H9 (cell line): ENCODE measurements around the gene CDADC1. TPM values are rescaled to one million over a fixed set of nuclear protein-coding genes. Genes with fewer than 3 reads are reported as not detected.

ENCODE experiments used
- DNase-seq: peaks from one replicate; pipeline ENCODE4 v3.0.0-alpha.2; 2017
- H2AFZ ChIP-seq: one replicate; pipeline ENCODE4 v1.6.1; 2013; ENCODE audit warnings: mild to moderate bottlenecking, low read length, control low read depth, moderate library complexity
- H2AK5ac ChIP-seq: 2 replicates; pipeline ENCODE4 v1.6.1; 2013; ENCODE audit warnings: low read length, control low read depth, mixed read lengths; ENCODE audit not compliant: insufficient read length
- H2BK120ac ChIP-seq: one replicate; pipeline ENCODE4 v1.6.1; 2013; ENCODE audit warnings: low read depth, mild to moderate bottlenecking, low read length, control low read depth, inconsistent platforms; ENCODE audit not compliant: poor library complexity, severe bottlenecking
- H2BK12ac ChIP-seq: 2 replicates; pipeline ENCODE4 v1.6.1; 2013; ENCODE audit warnings: low read length, control low read depth, mixed read lengths, low read depth; ENCODE audit not compliant: insufficient read length
- H2BK15ac ChIP-seq: 2 replicates; pipeline ENCODE4 v1.6.1; 2013; ENCODE audit warnings: low read depth, low read length, control low read depth
- H2BK20ac ChIP-seq: one replicate; pipeline ENCODE4 v1.6.1; 2013; ENCODE audit warnings: low read depth, mild to moderate bottlenecking, low read length, control low read depth, inconsistent platforms; ENCODE audit not compliant: poor library complexity, severe bottlenecking
- H2BK5ac ChIP-seq: 2 replicates; pipeline ENCODE4 v1.6.1; 2013; ENCODE audit warnings: low read length, control low read depth, mixed read lengths; ENCODE audit not compliant: insufficient read length
- H3K14ac ChIP-seq: 2 replicates; pipeline ENCODE4 v1.6.1; 2013; ENCODE audit warnings: low read length, control low read depth; ENCODE audit not compliant: insufficient read depth
- H3K18ac ChIP-seq: 2 replicates; pipeline ENCODE4 v1.6.1; 2013; ENCODE audit warnings: low read depth, mild to moderate bottlenecking, mixed read lengths, low read length, control low read depth; ENCODE audit not compliant: insufficient read length
- H3K23ac ChIP-seq: 2 replicates; pipeline ENCODE4 v1.6.1; 2013; ENCODE audit warnings: low read length, control low read depth, mixed read lengths, low read depth; ENCODE audit not compliant: insufficient read length
- H3K23me2 ChIP-seq: 2 replicates; pipeline ENCODE4 v1.6.1; 2013; ENCODE audit warnings: low read depth, mild to moderate bottlenecking, mixed read lengths, low read length, control low read depth; ENCODE audit not compliant: insufficient read length, poor library complexity, severe bottlenecking
- H3K27ac ChIP-seq: 2 replicates; pipeline ENCODE4 v1.5.1; 2013; ENCODE audit warnings: low read length, control low read depth, mixed read lengths, low read depth; ENCODE audit not compliant: insufficient read length
- H3K27me3 ChIP-seq: 2 replicates; pipeline ENCODE4 v1.6.1; 2013; ENCODE audit warnings: low read length, control low read depth, inconsistent platforms; ENCODE audit not compliant: insufficient read depth
- H3K4ac ChIP-seq: 2 replicates; pipeline ENCODE4 v1.6.1; 2013; ENCODE audit warnings: low read depth, mild to moderate bottlenecking, control low read depth, inconsistent platforms, low read length, moderate library complexity
- H3K4me1 ChIP-seq: 2 replicates; pipeline ENCODE4 v1.6.1; 2013; ENCODE audit warnings: low read length, control low read depth, inconsistent platforms; ENCODE audit not compliant: insufficient read depth
- H3K4me2 ChIP-seq: 2 replicates; pipeline ENCODE4 v1.6.1; 2013; ENCODE audit warnings: low read length, control low read depth, mixed read lengths; ENCODE audit not compliant: insufficient read length, insufficient read depth
- H3K56ac ChIP-seq: 2 replicates; pipeline ENCODE4 v1.6.1; 2013; ENCODE audit warnings: low read depth, mild to moderate bottlenecking, mixed read lengths, low read length, control low read depth; ENCODE audit not compliant: insufficient read length
- H3K79me1 ChIP-seq: 2 replicates; pipeline ENCODE4 v1.6.1; 2013; ENCODE audit warnings: low read depth, mild to moderate bottlenecking, moderate library complexity, low read length, control low read depth, inconsistent platforms; ENCODE audit not compliant: insufficient read depth, poor library complexity, severe bottlenecking
- H3K79me2 ChIP-seq: 2 replicates; pipeline ENCODE4 v1.6.1; 2013; ENCODE audit warnings: low read length, control low read depth, inconsistent platforms; ENCODE audit not compliant: insufficient read depth
- H3K9ac ChIP-seq: 2 replicates; pipeline ENCODE4 v1.6.1; 2013; ENCODE audit warnings: low read length, control low read depth, mixed read lengths; ENCODE audit not compliant: insufficient read length; ENCODE audit errors: extremely low read depth
- H3K9me3 ChIP-seq: one replicate; pipeline ENCODE4 v1.6.1; 2013; ENCODE audit warnings: low read depth, low read length, inconsistent platforms; ENCODE audit not compliant: control insufficient read depth
- H3T11ph ChIP-seq: one replicate; pipeline ENCODE4 v1.6.1; 2013; ENCODE audit warnings: mild to moderate bottlenecking, low read length, control low read depth, inconsistent platforms
- H4K20me1 ChIP-seq: one replicate; pipeline ENCODE4 v1.6.1; 2013; ENCODE audit not compliant: control insufficient read depth, insufficient read length, insufficient read depth
- H4K5ac ChIP-seq: 2 replicates; pipeline ENCODE4 v1.6.1; 2013; ENCODE audit warnings: low read depth, mild to moderate bottlenecking, mixed read lengths, low read length, control low read depth; ENCODE audit not compliant: insufficient read length
- H4K8ac ChIP-seq: replicated peaks from 2 replicates; pipeline ENCODE4 v1.6.1; 2013; ENCODE audit warnings: low read length, control low read depth, mixed read lengths, low read depth; ENCODE audit not compliant: insufficient read length
- H4K91ac ChIP-seq: 2 replicates; pipeline ENCODE4 v1.6.1; 2013; ENCODE audit warnings: low read depth, mild to moderate bottlenecking, moderate library complexity, mixed read lengths, low read length, control low read depth; ENCODE audit not compliant: insufficient read length
- H3K27ac Mint-ChIP-seq, 3 experiments: 2 replicates in 2 of 3; 3 replicates in 1 of 3; pipeline ENCODE4 v1.8.0; 2020 to 2021; ENCODE audit warnings: mixed read lengths in 3 of 3, mild to moderate bottlenecking in 1 of 3, moderate library complexity in 1 of 3
- H3K27me3 Mint-ChIP-seq: 2 replicates; pipeline ENCODE4 v1.8.0; 2021; ENCODE audit warnings: low read depth, mild to moderate bottlenecking, moderate library complexity, mixed read lengths
- H3K36me3 Mint-ChIP-seq, 3 experiments: 2 replicates in 2 of 3; 3 replicates in 1 of 3; pipeline ENCODE4 v1.8.0; 2020 to 2021; ENCODE audit warnings: low read depth in 3 of 3, mixed read lengths in 3 of 3; ENCODE audit not compliant: insufficient read depth in 1 of 3
- H3K4me1 Mint-ChIP-seq, 2 experiments: 2 replicates each; pipeline ENCODE4 v1.8.0; 2020; ENCODE audit warnings: mixed read lengths in 2 of 2
- H3K4me3 Mint-ChIP-seq, 2 experiments: 2 replicates in 1 of 2; 3 replicates in 1 of 2; pipeline ENCODE4 v1.8.0; 2020 to 2021; ENCODE audit warnings: mild to moderate bottlenecking in 2 of 2, mixed read lengths in 2 of 2, moderate library complexity in 1 of 2
- H3K9me3 Mint-ChIP-seq, 2 experiments: 2 replicates in 1 of 2; 3 replicates in 1 of 2; pipeline ENCODE4 v1.8.0; 2020; ENCODE audit warnings: mild to moderate bottlenecking in 2 of 2, mixed read lengths in 2 of 2, moderate library complexity in 1 of 2
- WGBS: extraction: QIAGEN DNeasy Blood & Tissue Kit; methylation state at CpG from one replicate; pipeline ENCODE4 v1.1.7; 2013; ENCODE audit warnings: missing lambda C conversion rate, low lambda C conversion rate, mixed read lengths; ENCODE audit not compliant: insufficient read length; ENCODE audit errors: extremely low coverage; 5-methylcytosine and 5-hydroxymethylcytosine counted together
- total RNA-seq: library from RNA; stranded (reverse); gene quantifications from 2 replicates; pipeline ENCODE4 v1.2.1, GENCODE V29; 2021
- TF ChIP-seq, protein P1 (sequence below): fragments of 200-600 bp; sonication (generic); conservative IDR thresholded peaks from 3 replicates; pipeline ENCODE4 v1.8.0; 2021; ENCODE audit warnings: antibody characterized with exemption, mild to moderate bottlenecking

CDADC1 gene
- total RNA-seq, 1 experiment from 2014 or later: 4.9 TPM

DNA sequence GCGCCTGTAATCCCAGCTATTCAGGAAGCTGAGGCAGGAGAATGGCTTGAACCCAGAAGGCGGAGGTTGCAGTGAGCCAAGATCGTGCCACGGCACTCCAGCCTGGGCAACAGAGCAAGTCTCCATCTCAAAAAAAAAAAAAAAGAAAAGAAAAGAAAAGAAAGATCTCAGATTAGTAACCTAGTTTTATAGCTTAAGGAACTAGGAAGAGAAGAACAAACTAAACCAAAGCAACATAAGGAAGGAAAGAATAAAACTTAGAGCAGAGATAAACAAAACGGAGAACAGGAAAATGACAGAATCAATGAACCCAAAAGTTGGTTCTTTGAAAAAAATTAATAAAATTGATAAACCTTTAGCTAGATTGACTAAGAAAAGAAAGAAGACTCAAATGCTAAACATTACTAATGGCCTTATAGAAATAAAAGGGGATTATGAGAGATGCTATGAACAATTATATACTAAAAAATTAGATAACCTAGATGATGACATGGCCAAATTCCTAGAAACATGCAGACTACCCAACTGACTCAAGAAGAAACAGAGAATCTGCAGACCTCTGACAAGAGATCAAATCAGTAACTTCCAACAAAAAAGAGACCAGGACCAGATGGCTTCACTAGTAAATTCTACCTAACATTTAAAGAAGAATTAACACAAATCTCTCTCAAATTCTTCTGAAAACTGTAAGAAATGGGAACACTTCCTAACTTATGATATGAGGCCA, 68.2 kb downstream of the CDADC1 start:
- Mint-ChIP-seq H3K4me1 (peaks cover 3 to 9% of the 10 kb centered on the region in 2 experiments; a peak in 3 of 4 replicates), H3K36me3 (no peaks in the 10 kb centered on the region), H3K27me3 (no peaks in the 10 kb centered on the region), H3K4me3 (no peak overlapping the region; a peak in 1 of 5 replicates), H3K9me3 (no peaks in the 10 kb centered on the region), H3K27ac (no peak overlapping the region)
- TF ChIP-seq, protein P1, sequence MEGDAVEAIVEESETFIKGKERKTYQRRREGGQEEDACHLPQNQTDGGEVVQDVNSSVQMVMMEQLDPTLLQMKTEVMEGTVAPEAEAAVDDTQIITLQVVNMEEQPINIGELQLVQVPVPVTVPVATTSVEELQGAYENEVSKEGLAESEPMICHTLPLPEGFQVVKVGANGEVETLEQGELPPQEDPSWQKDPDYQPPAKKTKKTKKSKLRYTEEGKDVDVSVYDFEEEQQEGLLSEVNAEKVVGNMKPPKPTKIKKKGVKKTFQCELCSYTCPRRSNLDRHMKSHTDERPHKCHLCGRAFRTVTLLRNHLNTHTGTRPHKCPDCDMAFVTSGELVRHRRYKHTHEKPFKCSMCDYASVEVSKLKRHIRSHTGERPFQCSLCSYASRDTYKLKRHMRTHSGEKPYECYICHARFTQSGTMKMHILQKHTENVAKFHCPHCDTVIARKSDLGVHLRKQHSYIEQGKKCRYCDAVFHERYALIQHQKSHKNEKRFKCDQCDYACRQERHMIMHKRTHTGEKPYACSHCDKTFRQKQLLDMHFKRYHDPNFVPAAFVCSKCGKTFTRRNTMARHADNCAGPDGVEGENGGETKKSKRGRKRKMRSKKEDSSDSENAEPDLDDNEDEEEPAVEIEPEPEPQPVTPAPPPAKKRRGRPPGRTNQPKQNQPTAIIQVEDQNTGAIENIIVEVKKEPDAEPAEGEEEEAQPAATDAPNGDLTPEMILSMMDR: no peak
- H2BK5ac ChIP-seq: no peak overlapping the region
- H2BK120ac ChIP-seq: no peak overlapping the region
- H2AFZ ChIP-seq: no peak overlapping the region
- H3K23me2 ChIP-seq: no peaks in the 10 kb centered on the region
- H4K8ac ChIP-seq: no peak overlapping the region
- H2BK12ac ChIP-seq: no peak overlapping the region
- H4K91ac ChIP-seq: no peak overlapping the region
- no peak for DNase-seq
- H3K4me1 ChIP-seq: no peaks in the 10 kb centered on the region
- H3K56ac ChIP-seq: no peak overlapping the region
- no peak overlapping the region for H3K27ac ChIP-seq
- H2BK20ac ChIP-seq: no peak overlapping the region
- H3K27me3 ChIP-seq: no peaks in the 10 kb centered on the region
- no peak overlapping the region for H3K14ac ChIP-seq
- WGBS: no CpG with 5 or more reads among the region's 5 CpGs
- no peak overlapping the region for H3K23ac ChIP-seq
- no peak overlapping the region for H4K5ac ChIP-seq
- no peaks in the 10 kb centered on the region for H3K79me2 ChIP-seq
- no peak overlapping the region for H3T11ph ChIP-seq
- no peak overlapping the region for H2AK5ac ChIP-seq
- H2BK15ac ChIP-seq: no peak overlapping the region
- H3K18ac ChIP-seq: no peak overlapping the region
- H3K9ac ChIP-seq: no peak overlapping the region
- no peaks in the 10 kb centered on the region for H3K79me1 ChIP-seq
- H3K9me3 ChIP-seq: no peaks in the 10 kb centered on the region
- H3K4me2 ChIP-seq: no peak overlapping the region
- H3K4ac ChIP-seq: no peak overlapping the region
- no peaks in the 10 kb centered on the region for H4K20me1 ChIP-seq
